ENCODE data around the gene TMC4. TPM values are rescaled to one million over a fixed set of nuclear protein-coding genes. Genes with fewer than 3 reads are reported as not detected.
A peak's percentile ranks its signal among the peaks of the same experiment; 100 is the strongest.
"Not testable (repeated sequence)": the region's sequence is repeated elsewhere in the genome, so short reads cannot be mapped to it uniquely, and the experiment has no call there.

Gene TMC4
- total and polyA plus RNA-seq, 2 donors, result 15.4 to 16.0 TPM

DNA sequence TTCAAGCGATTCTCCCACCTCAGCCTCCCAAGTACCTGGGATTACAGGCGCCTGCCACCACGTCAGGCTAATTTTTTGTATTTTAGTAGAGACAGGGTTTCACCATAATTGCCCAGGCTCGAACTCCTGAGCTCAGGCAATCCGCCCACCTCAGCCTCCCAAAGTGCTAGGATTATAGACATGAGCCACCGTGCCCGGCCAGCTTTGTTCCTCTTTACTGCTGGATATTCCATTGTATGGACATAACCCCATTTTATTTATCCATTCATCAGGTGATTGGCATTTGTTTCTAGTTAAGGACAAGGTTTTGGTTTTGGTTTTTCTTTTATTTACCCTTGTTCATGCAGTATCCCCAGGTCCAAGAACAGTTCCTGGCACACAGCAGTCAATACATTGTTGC is 23.6 kb upstream of the TMC4 start:
- no peak for DNase-seq (ENCODE audit: extremely low spot score)
- Histone ChIP-seq H3K4me3 (ENCODE audit: low read depth, low read length) (no peak overlapping the region), H3K27ac (ENCODE audit: low read depth) (no peak overlapping the region), H3K4me1 (ENCODE audit: insufficient read depth) (no peaks in the 10 kb centered on the region), H3K36me3 (ENCODE audit: insufficient read depth) (no peaks in the 10 kb centered on the region)
- 96% methylated on average over 7 of the region's 7 CpGs for WGBS

DNA sequence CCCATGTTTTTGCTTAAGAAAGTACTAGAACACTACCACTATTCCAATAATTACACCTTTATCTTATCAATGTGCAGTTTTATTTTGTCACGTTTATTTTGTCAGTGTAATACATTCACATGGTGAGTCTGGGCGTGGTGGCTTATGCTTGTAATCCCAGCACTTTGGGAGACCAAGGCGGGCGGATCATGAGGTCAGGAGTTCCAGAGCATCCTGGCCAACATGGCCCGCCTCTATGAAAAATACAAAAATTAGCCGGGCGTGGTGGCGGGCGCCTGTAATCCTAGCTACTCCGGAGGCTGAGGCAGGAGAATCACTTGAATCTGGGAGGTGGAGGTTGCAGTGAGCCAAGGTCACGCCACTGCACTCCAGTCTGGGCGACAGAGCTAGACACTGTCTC is 21.5 kb upstream of the TMC4 start:
- 95% methylated on average over 12 of the region's 12 CpGs for WGBS

DNA sequence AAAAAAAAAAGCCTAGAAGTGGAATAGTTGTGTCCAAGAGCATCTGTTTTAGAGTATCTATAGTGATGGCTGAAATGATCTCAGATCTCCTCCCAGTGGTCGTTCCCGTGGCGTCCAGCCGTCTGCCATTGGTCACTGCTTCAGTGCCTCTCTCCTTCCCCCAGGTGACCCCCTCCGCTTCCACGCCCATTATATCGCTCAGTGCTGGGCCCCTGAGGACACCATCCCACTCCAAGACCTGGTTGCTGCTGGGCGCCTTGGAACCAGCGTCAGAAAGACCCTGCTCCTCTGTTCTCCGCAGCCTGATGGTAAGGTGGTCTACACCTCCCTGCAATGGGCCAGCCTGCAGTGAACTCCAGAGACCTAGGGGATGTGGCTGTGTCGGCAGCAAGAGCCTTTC is 20.1 kb upstream of the TMC4 start:
- DNase-seq (ENCODE audit: extremely low spot score), result no peak
- Histone ChIP-seq H3K4me1 (ENCODE audit: insufficient read depth) (no peaks in the 10 kb centered on the region), H3K4me3 (ENCODE audit: low read depth, low read length) (no peak overlapping the region), H3K27ac (ENCODE audit: low read depth) (no peak overlapping the region), H3K36me3 (ENCODE audit: insufficient read depth) (no peaks in the 10 kb centered on the region)
- 91% methylated on average over 11 of the region's 11 CpGs for WGBS

More for the DNA sequence above, 21.5 kb upstream of the TMC4 start:
- not testable (repeated sequence) for H3K4me3 ChIP-seq (ENCODE audit: low read depth, low read length); H3K4me1 ChIP-seq (ENCODE audit: insufficient read depth); H3K36me3 ChIP-seq (ENCODE audit: insufficient read depth); H3K27ac ChIP-seq (ENCODE audit: low read depth); DNase-seq (ENCODE audit: extremely low spot score)

- peak overlapping the region; percentile 62 for H3K4me3 ChIP-seq (ENCODE audit: low read depth, low read length)
- no peak for DNase-seq (ENCODE audit: extremely low spot score)
- WGBS, result 58% methylated on average over 19 of the region's 19 CpGs
These were observed 19.0 kb upstream of the TMC4 start for GRCh38 chr19:54191811-54192453.

DNA sequence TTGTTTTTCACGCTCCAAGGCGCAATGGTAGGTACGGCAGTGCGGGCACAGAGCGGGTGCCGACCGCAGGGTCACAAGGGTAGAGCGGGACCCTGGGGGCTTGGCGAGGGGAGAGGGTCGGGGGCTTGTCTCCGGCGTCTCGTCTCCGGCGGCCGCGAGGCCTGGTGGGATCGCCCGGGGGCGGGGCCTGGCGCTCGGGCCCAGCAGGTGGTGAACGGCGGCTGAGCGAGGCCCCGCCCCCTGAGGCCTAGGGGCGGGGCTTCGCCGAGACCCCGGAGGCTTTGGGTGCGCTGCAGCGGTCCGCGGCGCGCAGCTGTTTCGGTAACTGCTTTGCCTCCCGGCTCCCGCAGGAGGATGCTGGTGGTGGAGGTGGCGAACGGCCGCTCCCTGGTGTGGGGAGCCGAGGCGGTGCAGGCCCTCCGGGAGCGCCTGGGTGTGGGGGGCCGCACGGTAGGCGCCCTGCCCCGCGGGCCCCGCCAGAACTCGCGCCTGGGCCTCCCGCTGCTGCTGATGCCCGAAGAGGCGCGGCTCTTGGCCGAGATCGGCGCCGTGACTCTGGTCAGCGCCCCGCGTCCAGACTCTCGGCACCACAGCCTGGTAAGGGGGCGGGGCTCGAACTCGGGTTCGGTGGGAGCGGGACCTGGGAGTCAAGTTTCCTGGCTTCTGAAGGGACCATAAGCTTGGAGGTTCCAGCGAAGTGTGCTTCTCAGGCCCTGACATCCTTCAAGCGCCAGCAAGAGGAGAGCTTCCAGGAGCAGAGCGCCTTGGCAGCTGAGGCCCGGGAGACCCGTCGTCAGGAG is 18.3 kb upstream of the TMC4 start, which contains the start of gene TSEN34:
Gene TSEN34 (plus strand): TSS at position 298 of the 800 bp plus-strand sequence. CDS start 57 bp downstream, at position 355.
- Histone ChIP-seq H3K27ac (ENCODE audit: low read depth) (peak within 1 kb of the TSS; percentile 92), H3K36me3 (ENCODE audit: insufficient read depth) (no peaks in the 10 kb centered on the region), H3K4me1 (ENCODE audit: insufficient read depth) (no peaks in the 10 kb centered on the region), H3K4me3 (ENCODE audit: low read depth, low read length) (peak within 1 kb of the TSS; percentile 62)
- DNase-seq (ENCODE audit: extremely low spot score), result no peak
- WGBS, result under 1% methylated on average over 77 of the region's 77 CpGs

More at GRCh38 chr19:54191811-54192453, 19.0 kb upstream of the TMC4 start:
- peak overlapping the region; percentile 92 for H3K27ac ChIP-seq (ENCODE audit: low read depth)
- H3K36me3 ChIP-seq (ENCODE audit: insufficient read depth), result no peaks in the 10 kb centered on the region
- no peaks in the 10 kb centered on the region for H3K4me1 ChIP-seq (ENCODE audit: insufficient read depth)

- H3K27ac ChIP-seq (ENCODE audit: low read depth), result peak overlapping the region; percentile 92
- peak; percentile 100 for DNase-seq (ENCODE audit: extremely low spot score)
- under 1% methylated on average over 56 of the region's 56 CpGs for WGBS
- H3K4me1 ChIP-seq (ENCODE audit: insufficient read depth), result no peaks in the 10 kb centered on the region
- H3K36me3 ChIP-seq (ENCODE audit: insufficient read depth), result no peaks in the 10 kb centered on the region
- peak overlapping the region; percentile 62 for H3K4me3 ChIP-seq (ENCODE audit: low read depth, low read length)
These were observed 17.6 kb upstream of the TMC4 start for GRCh38 chr19:54190503-54191010.

DNA sequence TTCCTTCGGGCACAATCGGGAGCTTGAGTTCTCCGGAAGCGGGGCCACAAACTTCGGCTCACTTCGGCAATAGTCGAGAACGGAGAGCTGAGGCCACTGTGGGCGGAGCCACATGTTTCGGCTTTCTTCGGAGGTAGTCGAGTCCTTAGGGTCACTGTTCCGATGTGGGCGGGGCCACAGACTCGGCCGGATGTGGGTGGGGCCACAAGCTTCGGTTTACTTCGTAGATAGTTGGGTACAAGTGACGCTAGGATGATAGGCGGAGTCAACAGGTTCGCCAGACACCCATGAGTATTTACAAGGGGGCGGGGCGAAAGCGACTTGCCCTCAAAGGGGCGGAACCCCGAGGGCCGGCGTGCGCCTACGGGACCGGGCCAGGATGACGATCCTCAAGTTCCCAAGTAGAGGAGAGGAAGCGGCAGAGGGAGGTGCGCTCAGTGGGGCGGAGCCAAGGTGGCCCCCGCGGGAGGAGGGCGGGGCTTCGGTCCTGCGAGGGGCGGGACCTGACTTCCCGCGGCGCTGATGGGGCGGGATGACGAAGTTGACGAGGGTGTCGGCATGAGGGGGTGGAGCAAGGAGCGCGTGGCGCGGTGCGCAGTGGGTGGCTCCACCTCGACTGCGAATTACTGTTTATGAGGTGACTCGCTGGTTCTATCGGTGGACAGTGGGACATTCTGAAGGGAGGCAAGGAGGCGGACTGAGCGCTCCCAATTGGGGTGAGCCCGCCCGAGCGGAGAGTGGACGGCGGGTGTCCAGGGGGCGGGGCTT is 17.0 kb upstream of the TMC4 start:
- no peaks in the 10 kb centered on the region for H3K4me1 ChIP-seq (ENCODE audit: insufficient read depth)
- peak overlapping the region; percentile 92 for H3K27ac ChIP-seq (ENCODE audit: low read depth)
- peak overlapping the region; percentile 62 for H3K4me3 ChIP-seq (ENCODE audit: low read depth, low read length)
- no peaks in the 10 kb centered on the region for H3K36me3 ChIP-seq (ENCODE audit: insufficient read depth)
- WGBS, result under 1% methylated on average over 65 of the region's 65 CpGs
- DNase-seq (ENCODE audit: extremely low spot score), result peak; percentile 100

DNA sequence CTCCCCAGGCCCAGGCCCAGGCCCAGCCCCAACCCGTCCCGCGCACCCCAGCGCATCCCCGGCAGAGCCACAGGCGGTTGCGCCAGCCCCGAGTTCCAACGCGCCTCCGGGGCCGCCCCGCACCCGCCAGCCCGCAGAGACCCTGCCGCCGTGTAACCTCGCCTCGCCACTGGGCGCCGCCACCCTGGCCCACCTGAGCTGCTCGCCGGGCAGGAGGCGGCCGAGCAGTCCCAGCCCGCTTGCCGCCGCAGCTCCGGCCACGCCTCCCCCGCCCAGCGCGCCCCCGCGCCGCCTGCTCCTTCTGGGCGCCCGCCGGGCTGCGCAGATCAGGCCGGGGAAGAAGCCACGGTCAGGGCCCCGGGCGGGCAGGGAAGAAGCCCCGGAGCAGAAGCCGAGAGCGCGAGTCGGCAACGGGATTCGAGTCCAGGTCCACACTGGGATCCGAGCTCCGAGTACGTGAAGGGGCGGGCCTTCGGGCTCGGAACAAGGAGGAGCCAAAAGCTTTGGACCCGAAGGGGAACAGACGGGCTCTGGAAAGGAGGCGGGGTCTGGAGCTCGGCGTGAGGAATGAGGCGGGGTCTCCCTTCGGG is 16.3 kb upstream of the TMC4 start, which contains the start of gene MBOAT7:
Gene MBOAT7 (minus strand): TSS at position 436 of the 590 bp plus-strand sequence. CDS start 1,072 bp downstream, outside the sequence.
- Histone ChIP-seq H3K36me3 (ENCODE audit: insufficient read depth) (no peaks in the 10 kb centered on the region), H3K4me1 (ENCODE audit: insufficient read depth) (no peaks in the 10 kb centered on the region), H3K4me3 (ENCODE audit: low read depth, low read length) (peak within 1 kb of the TSS; percentile 62), H3K27ac (ENCODE audit: low read depth) (peak within 1 kb of the TSS; percentile 92)
- no peak for DNase-seq (ENCODE audit: extremely low spot score)
- WGBS, result under 1% methylated on average over 64 of the region's 64 CpGs

GRCh38 chr19:54188215-54188871 is 15.4 kb upstream of the TMC4 start:
- Histone ChIP-seq H3K4me3 (ENCODE audit: low read depth, low read length) (peak overlapping the region; percentile 55), H3K4me1 (ENCODE audit: insufficient read depth) (no peaks in the 10 kb centered on the region), H3K27ac (ENCODE audit: low read depth) (no peak overlapping the region), H3K36me3 (ENCODE audit: insufficient read depth) (no peaks in the 10 kb centered on the region)
- DNase-seq (ENCODE audit: extremely low spot score), result no peak
- WGBS, result 22% methylated on average over 12 of the region's 12 CpGs

DNA sequence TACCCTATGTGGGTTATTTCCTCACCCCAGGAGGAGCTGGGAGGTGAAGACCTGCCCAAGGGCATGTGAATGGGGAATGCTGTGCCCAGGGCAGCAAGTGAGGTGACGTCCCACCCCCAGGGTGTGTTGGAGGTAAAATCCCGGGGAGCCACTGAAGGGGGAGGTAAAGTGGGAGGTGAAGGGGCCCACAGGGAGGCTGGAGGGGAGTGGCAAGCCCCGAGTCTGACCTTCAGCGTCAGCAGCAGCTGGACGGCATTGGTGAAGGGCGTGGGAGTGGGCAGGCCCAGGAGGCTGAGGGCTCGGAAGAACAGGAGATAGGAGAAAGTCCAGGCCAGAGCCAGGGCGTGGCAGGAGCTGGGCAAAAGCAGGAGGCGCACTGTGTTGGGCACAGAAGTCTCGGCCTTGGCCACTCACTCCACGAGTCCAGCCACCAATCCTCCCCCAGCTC is 14.0 kb upstream of the TMC4 start:
- WGBS, result 87% methylated on average over 11 of the region's 11 CpGs
- no peak for DNase-seq (ENCODE audit: extremely low spot score)
- H3K4me1 ChIP-seq (ENCODE audit: insufficient read depth), result no peaks in the 10 kb centered on the region

GRCh38 chr19:54186351-54186750 is 13.4 kb upstream of the TMC4 start:
- WGBS, result 82% methylated on average over 8 of the region's 8 CpGs
- no peak overlapping the region for H3K27ac ChIP-seq (ENCODE audit: low read depth)
- H3K4me3 ChIP-seq (ENCODE audit: low read depth, low read length), result no peak overlapping the region
- no peaks in the 10 kb centered on the region for H3K4me1 ChIP-seq (ENCODE audit: insufficient read depth)
- no peak for DNase-seq (ENCODE audit: extremely low spot score)
- no peaks in the 10 kb centered on the region for H3K36me3 ChIP-seq (ENCODE audit: insufficient read depth)

More for the DNA sequence above, 14.0 kb upstream of the TMC4 start:
- no peak overlapping the region for H3K27ac ChIP-seq (ENCODE audit: low read depth)
- no peak overlapping the region for H3K4me3 ChIP-seq (ENCODE audit: low read depth, low read length)
- H3K36me3 ChIP-seq (ENCODE audit: insufficient read depth), result no peaks in the 10 kb centered on the region

- Histone ChIP-seq H3K4me3 (ENCODE audit: low read depth, low read length) (no peak overlapping the region), H3K27ac (ENCODE audit: low read depth) (no peak overlapping the region), H3K36me3 (ENCODE audit: insufficient read depth) (no peaks in the 10 kb centered on the region), H3K4me1 (ENCODE audit: insufficient read depth) (no peaks in the 10 kb centered on the region)
- DNase-seq (ENCODE audit: extremely low spot score), result no peak
- 89% methylated on average over 11 of the region's 11 CpGs for WGBS
These were observed 10.5 kb upstream of the TMC4 start for GRCh38 chr19:54183431-54183830.
